GM18505 (cell line): ENCODE results near the gene CATSPER4.

ENCODE experiments used
- ATAC-seq: cut with Tn5 transposase; IDR thresholded peaks from one replicate; pipeline ENCODE4 v1.9.1; 2021; ENCODE audit not compliant: unreplicated experiment
- POLR2A ChIP-seq: IDR thresholded peaks from 4 replicates; pipeline ENCODE4 v1.6.1; 2011; ENCODE audit warnings: borderline replicate concordance; ENCODE audit not compliant: insufficient read depth, insufficient read length; ENCODE audit errors: extremely low read depth

Gene CATSPER4

GRCh38 chr1:26189331-26189730 is 1.1 kb upstream of the CATSPER4 start:
- no peak for TF ChIP-seq POLR2A
- ATAC-seq = no peak

DNA sequence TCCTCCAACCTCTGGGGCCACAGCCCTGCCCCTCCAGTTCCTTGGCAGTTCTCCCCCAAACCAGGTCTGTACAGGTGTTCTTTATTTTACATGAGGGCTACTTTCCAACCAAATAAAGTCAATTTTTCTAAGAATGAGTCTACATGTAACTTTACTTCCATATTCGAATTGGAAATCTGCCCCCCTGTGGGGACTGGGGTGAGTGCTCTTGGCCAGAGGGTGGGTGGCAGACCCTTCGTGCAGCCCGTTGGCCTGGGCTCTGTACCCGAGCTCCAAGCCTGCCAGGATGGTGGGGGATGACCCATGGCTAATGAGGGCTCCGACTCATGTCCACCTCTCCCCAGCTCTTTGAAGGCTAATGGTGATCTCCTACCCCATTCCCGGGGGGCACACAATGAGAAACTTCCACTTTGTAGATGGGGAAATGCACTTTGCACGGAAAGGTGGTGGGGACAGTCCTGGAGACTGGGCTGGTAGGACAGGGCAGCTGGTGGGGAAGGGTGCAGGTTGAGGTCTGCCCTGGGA is 589 bp upstream of the CATSPER4 start:
- no peak for TF ChIP-seq POLR2A
- ATAC-seq = no peak

DNA sequence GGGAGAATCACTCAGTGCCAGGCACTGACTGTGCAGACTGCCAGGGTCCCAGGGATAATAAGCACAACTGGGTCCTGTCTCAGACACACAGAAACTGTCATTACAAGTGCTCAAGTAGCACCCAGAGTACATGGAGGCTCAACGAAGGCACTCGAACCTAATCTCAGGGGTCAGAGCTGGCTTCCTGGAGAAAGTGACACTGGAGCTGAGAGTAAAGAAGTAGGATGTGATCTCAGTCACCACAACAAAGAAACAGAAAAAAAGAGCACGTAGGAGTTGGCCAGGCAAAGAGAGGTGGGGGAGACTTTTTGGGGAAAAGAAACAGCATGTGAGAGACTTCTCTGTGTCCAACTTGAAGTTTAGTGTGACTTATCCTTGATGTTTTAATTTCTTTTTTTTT is 1.3 kb downstream of the CATSPER4 start:
- no peak for TF ChIP-seq POLR2A
- ATAC-seq = no peak

DNA sequence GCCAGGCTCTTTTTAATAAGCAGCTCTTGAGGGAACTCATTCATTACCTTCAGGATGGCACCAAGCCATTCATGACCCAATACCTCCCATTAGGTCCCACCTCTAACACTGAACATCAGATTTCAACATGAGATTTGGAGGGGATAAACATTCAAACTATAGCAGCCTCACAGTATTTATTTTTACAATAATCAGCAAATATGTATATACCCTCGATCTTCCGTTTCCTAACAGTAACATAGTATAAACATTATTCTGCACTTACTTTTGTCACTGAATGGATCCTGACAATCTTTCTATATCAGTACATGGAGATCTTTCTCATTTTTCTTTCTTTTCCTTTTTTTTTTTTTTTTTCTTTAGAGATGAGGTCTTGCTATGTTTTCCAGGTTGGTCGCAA is 5.4 kb downstream of the CATSPER4 start:
- no peak for TF ChIP-seq POLR2A
- ATAC-seq = no peak

DNA sequence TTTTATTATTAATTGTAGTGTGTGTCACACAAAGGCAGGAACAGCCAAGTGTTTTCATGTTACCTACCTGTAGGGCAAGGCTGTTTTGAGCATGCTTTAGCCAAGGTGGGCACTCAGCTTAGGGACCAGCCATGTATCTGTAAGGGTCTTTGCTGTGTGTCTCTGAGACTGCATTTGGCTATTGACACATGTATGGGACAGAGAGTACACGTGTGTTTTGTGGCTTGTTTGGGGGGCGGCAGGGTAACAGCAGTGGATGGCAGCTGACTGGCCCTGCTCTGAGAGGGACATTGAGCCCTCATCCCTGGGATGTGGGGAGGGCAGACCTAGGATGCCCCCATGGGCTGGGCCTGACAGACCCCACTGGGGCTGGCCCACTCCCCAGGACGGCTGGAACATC is 6.9 kb downstream of the CATSPER4 start:
- TF ChIP-seq POLR2A = no peak
- ATAC-seq = no peak

GRCh38 chr1:26197813-26198212 is 7.4 kb downstream of the CATSPER4 start:
- TF ChIP-seq POLR2A = no peak
- ATAC-seq = no peak

- TF ChIP-seq POLR2A = no peak
- no peak for ATAC-seq
Measured at GRCh38 chr1:26200413-26200812, 10.0 kb downstream of the CATSPER4 start.

DNA sequence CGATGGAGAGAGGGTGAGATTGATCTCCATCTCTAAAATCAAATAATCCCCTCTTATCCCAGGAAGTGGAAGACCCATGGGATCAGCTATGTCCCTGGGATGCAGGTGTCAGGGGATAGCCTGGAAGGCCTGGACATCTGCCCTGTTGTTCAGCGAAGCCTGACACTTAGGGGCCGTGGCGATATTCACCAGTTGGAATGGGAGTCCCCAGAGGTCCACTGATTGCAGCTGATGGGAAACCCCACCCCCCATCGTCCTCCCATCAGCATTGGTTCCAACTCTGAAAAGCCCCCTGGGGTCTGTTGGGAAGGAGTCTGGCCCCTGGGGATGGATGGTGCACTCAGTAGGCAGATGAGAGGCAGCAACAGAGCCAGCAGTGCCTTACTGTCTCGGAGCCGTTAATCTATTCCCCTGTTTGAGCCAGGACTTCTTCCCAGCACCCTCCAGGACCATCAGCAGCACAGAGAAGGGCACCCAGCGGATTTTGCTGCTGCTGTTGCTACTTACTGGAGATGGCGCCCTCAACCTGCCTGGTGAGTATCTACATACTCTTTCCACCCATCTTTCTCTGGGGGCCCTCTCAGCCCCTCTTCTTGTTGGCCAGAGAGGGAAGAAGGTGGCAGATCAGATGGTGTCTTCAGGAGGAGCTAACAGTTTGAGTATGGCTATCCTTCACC is 13.4 kb downstream of the CATSPER4 start:
- no peak for ATAC-seq
- no peak for TF ChIP-seq POLR2A

GRCh38 chr1:26210147-26210870 is 19.9 kb downstream of the CATSPER4 start:
- ATAC-seq = no peak
- no peak for TF ChIP-seq POLR2A

GRCh38 chr1:26212726-26213125 is 22.3 kb downstream of the CATSPER4 start:
- no peak for ATAC-seq
- TF ChIP-seq POLR2A = no peak

DNA sequence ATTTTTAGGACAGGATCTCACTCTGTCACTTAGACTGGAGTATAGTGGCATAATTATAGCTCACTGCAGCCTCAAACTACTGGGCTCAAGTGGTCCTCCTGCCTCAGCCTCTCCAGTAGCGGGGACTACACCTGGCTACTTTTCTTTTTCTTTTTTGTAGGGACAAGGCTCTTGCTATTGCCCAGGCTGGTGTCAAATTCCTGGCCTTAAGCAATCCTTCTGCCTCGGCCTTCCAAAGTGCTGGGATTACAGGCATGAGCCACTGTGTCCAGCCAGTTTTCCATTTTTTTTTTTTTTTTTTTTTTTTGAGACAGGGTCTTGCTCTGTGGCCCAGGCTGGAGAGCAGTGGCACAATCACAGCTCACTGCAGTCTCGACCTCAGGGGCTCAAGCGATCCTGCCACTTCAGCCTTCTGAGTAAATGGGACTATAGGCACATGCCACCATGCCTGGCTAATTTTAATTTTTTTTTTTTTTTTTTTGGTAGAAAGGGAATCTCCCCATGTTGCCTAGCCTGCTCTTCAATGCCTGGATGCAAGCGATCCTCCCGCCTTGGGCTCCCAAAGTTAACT is 23.0 kb downstream of the CATSPER4 start:
- no peak for ATAC-seq
- TF ChIP-seq POLR2A = no peak

- TF ChIP-seq POLR2A = no peak
- no peak for ATAC-seq
Measured at GRCh38 chr1:26215246-26215645, 24.8 kb downstream of the CATSPER4 start.

- TF ChIP-seq POLR2A = no peak
- ATAC-seq = no peak
Measured at GRCh38 chr1:26218906-26219494, 28.6 kb downstream of the CATSPER4 start.
